Esophagus muscularis mucosa (tissue), 3 donors: Measurements from ENCODE around the gene GJA1.

ENCODE experiments used
- POLR2A ChIP-seq: fragments of 450-650 bp; IDR thresholded peaks from one replicate; pipeline ENCODE4 v1.6.1; 2017; ENCODE audit warnings: antibody characterized with exemption, moderate library complexity, mild to moderate bottlenecking, low read depth
- POLR2AphosphoS5 ChIP-seq, 2 donors: sonication (generic); formaldehyde crosslinking; IDR thresholded peaks; one replicate each; pipeline ENCODE4 v1.6.1; 2017; ENCODE audit warnings: antibody characterized with exemption in 2 of 2
- TF ChIP-seq, protein P1 (sequence below), 3 experiments: fragments of 200-600 bp in 2 of 3; fragments of 450-650 bp in 1 of 3; sonication (generic) in 2 of 3; IDR thresholded peaks; one replicate each; pipeline ENCODE4 v1.5.1; 2017 to 2019; ENCODE audit warnings: antibody characterized with exemption in 3 of 3, mild to moderate bottlenecking in 2 of 3, moderate library complexity in 1 of 3

DNA sequence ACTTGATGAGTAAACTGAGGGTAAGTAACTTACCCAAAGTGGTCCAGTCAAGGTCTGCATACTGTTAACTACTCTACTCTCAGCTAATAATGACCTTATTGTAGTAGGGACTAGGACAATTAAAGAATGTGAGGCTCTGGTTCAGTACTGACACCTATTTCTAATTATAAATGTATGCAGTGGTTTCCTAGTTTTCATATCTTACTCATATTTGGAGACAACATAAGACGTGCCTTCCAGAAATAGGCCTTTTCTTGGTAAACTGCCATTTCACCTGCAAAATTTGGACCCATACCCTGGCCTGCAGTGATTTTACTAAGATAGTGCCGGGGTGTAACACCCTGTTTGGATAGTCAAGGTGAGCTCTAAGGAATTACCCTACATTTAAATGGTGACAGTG lies 24.7 kb downstream of the GJA1 start:
- TF ChIP-seq, protein P1, sequence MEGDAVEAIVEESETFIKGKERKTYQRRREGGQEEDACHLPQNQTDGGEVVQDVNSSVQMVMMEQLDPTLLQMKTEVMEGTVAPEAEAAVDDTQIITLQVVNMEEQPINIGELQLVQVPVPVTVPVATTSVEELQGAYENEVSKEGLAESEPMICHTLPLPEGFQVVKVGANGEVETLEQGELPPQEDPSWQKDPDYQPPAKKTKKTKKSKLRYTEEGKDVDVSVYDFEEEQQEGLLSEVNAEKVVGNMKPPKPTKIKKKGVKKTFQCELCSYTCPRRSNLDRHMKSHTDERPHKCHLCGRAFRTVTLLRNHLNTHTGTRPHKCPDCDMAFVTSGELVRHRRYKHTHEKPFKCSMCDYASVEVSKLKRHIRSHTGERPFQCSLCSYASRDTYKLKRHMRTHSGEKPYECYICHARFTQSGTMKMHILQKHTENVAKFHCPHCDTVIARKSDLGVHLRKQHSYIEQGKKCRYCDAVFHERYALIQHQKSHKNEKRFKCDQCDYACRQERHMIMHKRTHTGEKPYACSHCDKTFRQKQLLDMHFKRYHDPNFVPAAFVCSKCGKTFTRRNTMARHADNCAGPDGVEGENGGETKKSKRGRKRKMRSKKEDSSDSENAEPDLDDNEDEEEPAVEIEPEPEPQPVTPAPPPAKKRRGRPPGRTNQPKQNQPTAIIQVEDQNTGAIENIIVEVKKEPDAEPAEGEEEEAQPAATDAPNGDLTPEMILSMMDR (IDR thresholded peaks at IDR 0.05) = no peak
- TF ChIP-seq POLR2AphosphoS5 (IDR thresholded peaks at IDR 0.05) (no peak), POLR2A (no peak)
